ENCODE measurements around the gene ASAP2.

ASAP2 gene

GRCh38 chr2:9297807-9298206 lies 91.2 kb downstream of the ASAP2 start:
- DNase-seq (ENCODE audit: low spot score), result no peak

DNA sequence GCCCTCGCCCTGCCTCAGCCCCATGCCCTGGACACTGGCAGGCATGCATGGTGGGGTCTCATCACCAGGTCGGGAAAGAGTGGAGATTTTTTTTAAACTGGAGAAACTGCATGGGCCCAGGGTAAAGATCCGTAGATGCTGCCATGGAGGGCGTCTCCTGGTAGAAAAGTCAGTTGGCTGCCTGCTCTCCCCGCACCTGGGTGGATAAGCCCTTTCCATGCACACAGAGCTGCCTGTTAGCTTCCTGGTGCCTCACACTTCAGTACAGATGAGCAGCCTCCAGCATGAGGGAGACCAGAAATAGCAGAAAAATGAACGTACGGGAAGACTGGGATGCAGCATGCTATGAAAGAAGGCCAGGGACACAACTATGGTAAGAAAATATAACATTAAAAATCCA lies 92.0 kb downstream of the ASAP2 start:
- DNase-seq (ENCODE audit: low spot score), result no peak

DNA sequence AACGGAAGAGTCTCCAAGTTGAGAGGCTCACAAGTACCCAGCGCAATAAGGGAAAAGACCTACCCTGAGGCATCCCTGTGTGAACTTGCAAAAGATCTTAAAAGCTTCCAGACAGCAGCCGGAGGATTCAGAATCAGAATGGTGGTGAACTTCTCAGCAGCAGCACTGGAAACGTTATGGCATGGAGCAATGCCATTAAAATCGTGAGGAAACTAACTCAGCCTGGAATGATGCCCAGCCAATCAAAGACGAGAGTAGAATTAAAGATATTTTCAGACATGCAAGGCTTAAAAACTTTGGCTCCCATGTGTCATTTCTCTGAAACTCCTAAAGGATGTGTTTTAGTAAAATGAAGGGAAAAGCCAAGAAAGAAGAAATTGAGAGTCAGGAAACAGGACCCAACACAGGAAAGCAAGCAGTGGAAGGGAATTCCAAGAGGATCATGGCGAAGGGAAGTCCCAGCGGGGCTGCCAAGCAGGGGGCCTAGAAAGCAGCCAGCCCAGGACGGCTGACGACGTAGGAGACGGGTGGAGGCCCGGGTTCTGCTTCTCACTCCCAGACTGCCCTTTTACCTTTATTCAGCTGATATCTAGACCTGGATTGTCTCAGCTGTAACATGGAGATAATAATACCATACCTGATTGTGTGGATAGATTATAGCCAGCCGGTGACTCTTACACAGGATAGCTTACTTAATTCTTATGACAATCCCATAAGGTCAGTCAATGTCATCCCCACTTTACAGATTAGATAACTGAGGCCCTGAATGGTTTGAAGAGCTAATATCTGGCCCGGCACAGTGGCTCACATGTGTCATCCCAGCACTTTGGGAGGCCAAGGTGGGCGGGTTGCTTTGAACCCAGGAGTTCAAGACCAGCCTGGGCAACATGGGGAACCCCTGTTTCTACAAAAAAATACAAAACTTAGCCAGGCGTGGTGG lies 92.8 kb downstream of the ASAP2 start:
- DNase-seq (ENCODE audit: low spot score), result no peak

DNA sequence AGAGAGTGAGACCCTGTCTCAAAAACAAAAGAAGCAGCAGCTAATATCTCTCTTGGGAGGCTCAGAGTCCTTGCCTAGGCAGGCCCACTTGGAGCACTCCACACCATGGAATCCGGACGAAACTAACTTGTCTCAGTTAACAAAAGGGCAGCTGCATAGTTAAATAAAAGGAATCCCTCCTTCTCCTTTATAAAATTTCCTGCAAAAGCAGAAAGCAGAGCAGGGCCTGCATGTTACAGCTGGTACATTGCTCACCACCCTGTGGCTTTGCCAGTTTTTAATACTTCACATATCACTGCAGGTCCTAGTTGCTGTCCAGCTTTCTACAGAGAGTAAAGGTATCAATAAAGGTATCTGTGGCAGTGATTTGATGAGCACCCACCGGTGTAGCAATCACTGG lies 93.6 kb downstream of the ASAP2 start:
- DNase-seq (ENCODE audit: low spot score), result no peak

- no peak for DNase-seq (ENCODE audit: low spot score)
Measured at GRCh38 chr2:9300829-9301453, 94.3 kb downstream of the ASAP2 start.

DNA sequence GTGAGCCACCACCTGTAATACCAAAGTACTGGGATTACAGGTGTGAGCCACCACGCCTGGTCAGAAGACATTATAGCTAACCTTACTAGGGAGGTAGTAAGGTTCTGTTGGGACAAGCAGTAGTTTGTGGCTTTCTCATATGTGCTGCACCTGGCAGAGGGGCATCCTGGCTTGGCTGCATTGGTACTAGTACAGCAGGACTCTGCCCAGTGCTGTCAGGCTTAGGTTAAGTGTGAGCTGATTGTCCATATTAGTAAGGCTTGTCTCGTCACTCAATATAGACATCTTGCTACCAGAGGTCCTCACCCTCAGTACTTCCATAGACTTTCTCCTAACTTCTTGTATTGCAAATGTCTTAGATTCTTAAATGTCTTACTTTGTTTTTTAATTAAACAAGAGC lies 96.1 kb downstream of the ASAP2 start:
- no peak for DNase-seq (ENCODE audit: low spot score)

DNA sequence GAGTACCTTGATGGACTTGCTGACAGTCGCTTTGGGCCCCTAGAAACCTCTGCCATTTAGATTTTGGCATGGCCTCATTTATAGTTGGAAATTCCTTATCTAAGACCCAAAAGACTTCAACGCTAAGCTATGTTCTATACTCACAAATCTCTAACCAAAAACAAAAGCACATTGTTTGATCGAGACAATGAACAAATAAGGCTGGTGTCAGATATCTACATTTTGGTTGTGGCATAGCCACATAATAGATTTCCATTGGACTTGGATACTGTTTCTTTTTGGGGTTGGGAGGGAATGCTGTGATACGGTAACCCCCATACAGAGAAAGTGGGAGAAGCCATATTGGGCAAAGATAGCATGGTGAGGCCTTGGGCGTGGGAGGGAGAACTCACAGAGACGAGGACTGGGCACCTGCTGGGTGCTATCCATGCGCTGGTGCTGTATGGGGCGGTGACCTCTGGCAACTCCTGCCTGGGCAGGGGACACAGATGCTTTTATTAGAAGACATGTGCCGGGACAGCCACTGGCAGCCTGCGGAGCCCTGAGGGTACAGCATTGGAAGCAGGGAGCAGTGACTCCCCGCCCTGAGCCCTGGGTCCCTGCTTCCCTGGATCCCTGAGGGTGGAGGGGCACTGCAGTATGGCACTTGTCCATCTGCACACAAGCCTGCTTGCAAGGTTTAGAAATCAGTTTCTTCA lies 97.1 kb downstream of the ASAP2 start:
- no peak for DNase-seq (ENCODE audit: low spot score)

- DNase-seq (ENCODE audit: low spot score), result no peak
Measured at GRCh38 chr2:9306911-9307310, 100.3 kb downstream of the ASAP2 start.

- no peak for DNase-seq (ENCODE audit: low spot score)
Measured at GRCh38 chr2:9307535-9307934, 100.9 kb downstream of the ASAP2 start.

GRCh38 chr2:9308186-9308955 lies 101.8 kb downstream of the ASAP2 start:
- DNase-seq (ENCODE audit: low spot score), result no peak

DNA sequence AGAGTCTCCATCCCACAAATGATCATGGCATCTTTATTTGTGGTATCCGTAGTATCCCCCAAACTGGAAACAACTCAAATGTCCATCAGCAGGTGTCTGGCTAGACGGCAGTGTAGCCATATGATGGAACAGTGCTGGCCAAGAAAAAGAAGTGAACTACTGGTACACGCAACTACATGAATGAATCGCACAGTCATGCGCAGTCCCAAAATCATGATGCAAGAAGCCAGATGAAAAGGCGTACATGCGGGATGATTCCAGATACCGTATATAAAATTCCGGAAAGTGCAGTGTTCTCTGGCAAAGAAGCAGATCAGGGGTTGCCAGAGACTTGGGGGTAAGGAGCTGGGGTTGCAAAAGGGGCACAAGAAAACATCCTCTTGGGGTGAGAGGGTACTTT lies 102.5 kb downstream of the ASAP2 start:
- DNase-seq (ENCODE audit: low spot score), result no peak

GRCh38 chr2:9310377-9310776 lies 103.8 kb downstream of the ASAP2 start:
- DNase-seq (ENCODE audit: low spot score), result no peak

GRCh38 chr2:9310798-9311197 lies 104.2 kb downstream of the ASAP2 start:
- DNase-seq (ENCODE audit: low spot score), result no peak

- no peak for DNase-seq (ENCODE audit: low spot score)
Measured at GRCh38 chr2:9311488-9311887, 104.9 kb downstream of the ASAP2 start.

- no peak for DNase-seq (ENCODE audit: low spot score)
Measured at GRCh38 chr2:9312591-9312990, 106.0 kb downstream of the ASAP2 start.

DNA sequence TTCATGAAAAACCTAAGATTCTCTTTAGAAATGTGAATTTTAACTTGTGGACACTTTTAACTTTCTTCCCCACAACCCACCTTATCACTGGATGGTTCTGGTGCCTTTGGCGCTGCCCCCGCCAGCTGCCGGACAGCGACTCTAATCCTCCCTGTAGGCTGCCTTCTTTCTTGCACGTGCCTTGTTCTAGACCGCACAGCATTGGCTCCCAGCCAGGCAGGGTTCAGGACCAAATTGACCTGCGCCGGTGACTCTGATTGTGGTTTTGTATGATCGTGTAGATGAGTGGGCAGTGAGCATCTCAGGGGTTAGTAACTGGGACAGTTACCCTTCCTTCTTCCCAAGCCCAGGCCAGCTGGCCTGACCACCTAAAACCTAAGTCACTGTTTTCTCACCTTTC lies 106.8 kb downstream of the ASAP2 start:
- no peak for DNase-seq (ENCODE audit: low spot score)

GRCh38 chr2:9315280-9315847 lies 108.8 kb downstream of the ASAP2 start:
- no peak for DNase-seq (ENCODE audit: low spot score)

DNA sequence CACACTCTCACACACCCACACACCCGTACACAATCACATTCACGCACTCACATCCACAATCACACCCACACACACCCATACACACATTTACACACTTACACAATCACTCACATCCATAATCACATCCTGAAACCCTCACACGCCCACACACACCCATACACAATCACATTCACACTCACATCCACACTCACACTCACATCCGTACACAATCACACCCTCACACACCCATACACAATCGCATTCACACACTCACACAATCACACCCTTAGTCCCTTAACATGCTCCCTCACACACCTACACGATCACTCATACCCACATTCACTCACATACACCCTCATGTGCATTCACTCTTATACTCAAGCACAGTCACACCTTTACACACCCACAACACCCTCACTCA lies 110.9 kb downstream of the ASAP2 start:
- DNase-seq (ENCODE audit: low spot score), result no peak

DNA sequence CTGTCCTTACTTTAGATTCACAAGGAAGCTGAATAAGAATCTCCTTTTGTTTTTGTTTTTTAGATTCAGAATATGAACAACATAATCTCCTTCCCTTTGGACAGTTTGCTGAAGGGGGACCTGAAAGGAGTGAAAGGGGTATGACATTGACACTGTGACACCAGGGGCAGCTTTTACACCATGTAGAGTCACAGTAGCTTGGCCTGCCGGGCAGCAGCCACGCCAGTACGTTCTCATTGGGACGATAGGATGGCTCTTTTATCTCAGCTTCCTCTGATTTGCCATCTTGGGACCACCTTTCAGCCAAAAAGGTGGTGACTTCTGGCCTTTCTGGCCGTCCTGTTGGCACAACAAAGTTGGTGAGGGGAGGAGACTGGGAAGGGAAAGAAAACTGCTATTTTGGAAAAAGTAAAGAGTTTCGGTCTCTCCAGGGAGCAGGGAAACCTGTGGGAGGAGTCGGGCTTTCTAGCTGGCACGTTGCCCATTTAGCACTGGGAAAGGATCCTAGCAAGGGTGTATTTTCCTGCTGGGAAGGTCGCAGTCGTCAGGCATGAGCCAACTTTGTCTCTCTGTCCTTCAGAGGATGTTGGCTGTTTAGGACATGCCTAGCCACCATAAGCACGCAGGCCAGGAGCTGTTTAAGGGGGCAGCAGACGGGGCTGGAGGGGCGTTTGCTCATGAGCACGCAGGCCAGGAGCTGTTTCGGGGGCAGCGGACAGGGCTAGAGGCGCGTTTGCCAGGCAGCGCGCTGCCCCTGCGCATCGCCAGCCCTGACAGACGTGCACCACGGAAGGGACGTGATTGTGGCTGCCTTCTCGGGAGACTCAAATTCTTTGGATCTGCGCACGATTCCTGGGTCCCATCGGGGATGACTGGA lies 112.1 kb downstream of the ASAP2 start:
- DNase-seq (ENCODE audit: low spot score), result no peak

DNA sequence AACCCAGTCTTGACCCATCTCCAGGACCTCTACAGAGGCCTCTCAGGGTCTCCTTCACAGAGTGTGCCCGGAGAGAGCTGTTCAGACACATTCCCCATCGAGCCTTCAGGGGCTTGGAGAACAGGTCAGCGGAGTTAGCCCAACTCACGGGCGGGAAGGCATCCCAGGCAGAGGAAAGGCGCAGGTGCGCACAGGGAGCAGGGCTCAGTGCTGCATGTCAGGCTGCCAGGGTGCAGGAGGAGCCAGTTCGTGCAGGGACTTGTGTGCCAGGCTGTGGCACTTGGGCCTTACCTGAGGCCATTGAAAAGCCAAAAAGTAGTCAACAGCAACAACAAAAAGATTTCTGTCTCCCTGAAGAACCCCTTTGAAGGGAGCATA lies 112.7 kb downstream of the ASAP2 start:
- DNase-seq (ENCODE audit: low spot score), result no peak

DNA sequence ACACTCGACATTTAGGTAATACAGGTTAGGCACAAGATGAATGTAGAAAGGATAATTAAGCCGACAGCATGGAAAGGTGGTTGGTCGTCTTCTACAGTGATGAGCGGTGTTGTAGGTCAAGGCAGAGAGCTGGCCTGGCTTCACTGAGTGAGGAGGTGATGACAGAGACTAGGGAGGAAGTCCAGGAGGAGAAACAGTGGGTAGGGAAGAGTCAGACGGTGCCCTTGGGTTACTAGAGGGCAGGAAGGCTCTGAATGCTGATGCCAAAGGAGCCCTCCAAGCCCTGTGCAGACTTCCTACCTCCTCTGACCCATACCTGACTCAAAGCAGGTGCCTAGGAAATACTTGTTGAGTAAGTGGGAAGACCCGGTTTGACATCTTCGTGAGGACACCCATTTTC lies 116.0 kb downstream of the ASAP2 start:
- no peak for DNase-seq (ENCODE audit: low spot score)
